NCI-H82 treated with DMSO at 0.1 percent for 48 hours (cell line): ENCODE measurements around the gene ADGRL1.
"Not testable (repeated sequence)": the region's sequence is repeated elsewhere in the genome, so short reads cannot be mapped to it uniquely, and the experiment has no call there.

Source experiments
- DNase-seq: peaks from one replicate; lab custom pipeline; 2025; ENCODE audit not compliant: unreplicated experiment; lab: John Stamatoyannopoulos, UW

ADGRL1 gene

DNA sequence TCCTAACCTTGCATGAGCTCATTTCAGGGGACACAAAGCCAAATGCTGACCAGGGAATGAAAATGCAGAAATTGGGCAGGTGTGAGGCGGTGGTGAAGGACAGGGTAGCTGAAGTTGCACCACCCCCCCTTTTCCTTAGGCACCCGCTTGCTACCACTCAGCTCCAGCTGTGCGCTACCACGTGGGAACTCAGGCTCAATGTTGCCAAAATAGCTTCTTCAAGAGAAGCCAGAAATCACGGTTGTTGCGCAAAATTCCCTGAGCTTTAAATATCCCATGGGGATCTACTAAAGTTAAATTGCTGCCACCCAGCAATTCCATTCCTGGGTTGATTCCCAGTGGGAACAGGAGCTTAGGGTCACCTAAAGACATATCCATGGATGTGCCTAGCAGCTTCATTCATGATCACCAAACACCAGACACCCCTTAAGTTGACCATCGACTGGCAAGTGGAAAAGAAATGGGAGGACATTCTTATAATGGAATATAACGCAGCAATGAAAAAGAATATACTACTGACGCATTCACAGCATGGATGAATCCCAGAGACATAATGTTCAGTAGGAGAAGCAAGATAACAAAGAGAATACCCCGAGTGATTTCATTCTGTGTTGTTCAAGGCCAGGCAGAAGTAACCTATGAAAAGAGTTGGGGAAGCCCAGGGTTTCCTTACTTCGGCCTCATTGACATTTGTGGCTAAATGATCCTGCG lies 12.8 kb upstream of the ADGRL1 start:
- no peak for DNase-seq

DNA sequence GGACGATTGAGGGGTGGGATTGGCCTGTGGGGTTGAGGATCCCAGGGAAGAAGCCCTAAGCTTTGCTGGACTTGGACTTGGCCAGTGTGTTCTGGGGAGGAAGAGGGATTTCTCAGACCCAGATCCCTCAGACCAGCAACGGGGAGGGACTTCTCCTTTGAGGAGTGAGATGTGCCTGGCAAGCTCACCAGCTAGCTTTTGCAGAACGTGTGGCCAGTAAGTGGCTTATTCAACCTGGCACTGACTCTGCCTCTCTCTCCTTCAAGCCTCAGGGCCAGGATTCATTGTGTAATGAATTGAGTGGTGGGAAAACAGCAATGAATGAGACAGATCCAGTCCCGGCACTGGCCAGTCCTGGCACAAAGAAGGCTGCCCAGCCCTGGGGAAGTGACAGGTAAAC lies 11.9 kb upstream of the ADGRL1 start:
- not testable (repeated sequence) for DNase-seq

DNA sequence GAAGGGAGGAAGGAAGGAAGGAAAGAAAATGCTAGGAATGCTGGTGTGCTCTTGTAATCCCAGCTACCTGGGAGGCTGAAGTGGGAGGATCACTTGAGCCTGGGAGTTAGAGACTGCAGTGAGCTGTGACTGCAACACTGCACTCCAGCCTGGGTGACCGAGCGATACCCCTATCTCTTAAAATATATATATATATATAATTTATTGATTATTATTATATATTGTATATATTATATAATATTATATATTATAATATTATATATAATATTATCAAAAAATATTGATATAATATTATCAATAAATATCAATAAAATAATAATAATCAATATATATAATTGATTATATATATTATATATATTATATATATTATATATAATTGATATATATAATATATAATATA lies 8.6 kb upstream of the ADGRL1 start:
- DNase-seq, result no peak

DNA sequence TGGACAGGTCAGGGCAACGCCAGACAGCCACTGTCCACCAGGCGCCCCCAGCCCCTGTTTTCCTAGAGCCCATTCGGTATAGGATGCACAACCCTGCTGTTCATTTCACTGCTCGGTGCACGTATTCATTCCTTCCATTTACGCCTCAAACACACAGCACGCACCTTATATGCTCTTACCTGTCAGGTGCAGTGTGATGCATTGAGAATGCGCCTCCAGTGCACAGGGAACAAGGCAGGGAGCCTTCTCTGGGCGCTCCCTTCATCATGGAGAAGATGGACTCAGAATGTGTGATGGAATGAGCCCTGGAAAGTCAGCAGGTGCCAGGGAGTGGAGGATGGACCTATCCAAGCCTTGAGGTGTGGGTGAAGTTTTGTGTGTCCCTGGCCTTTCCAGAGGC lies 4.2 kb upstream of the ADGRL1 start:
- DNase-seq, result not testable (repeated sequence)

DNA sequence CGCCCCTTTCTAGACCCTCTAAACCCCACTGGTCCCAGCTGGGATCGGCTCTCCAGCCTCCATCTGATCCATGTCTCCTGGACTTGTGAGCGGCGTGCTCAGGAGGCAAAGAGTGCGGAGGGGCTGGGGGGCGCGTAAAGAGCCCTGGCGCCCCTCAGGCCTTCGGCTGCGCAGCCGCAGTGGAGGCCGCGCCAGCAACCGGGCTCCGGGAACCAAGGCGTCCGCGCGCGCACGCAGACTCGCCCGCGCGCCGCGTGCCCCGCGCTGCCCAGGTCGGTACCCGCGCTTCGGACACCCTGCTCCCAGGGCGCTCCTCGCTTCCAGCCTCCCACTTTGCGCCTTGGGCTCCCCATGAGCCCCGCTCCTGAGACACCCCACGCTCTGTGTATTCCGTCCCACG lies 3.4 kb upstream of the ADGRL1 start:
- not testable (repeated sequence) for DNase-seq

DNA sequence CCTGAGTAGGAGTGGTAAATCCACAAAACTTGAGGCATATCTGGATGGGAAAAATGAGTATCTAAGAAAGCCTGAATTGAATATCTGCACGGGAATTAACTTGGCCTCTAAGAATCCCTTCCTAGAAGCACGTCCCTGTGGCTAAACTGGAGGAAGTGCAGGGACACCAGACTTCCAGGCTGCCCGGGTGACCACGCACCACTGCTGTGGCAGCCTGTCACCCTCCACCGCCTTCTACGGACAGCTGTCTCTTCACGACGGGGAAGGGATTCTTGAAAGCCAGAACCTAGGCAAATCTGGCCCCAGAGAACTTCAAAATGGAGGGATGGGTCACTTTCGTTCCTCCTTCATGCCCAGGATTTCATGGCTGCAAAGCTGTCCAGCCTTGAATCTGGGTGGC lies 2.5 kb upstream of the ADGRL1 start:
- DNase-seq, result not testable (repeated sequence)

DNA sequence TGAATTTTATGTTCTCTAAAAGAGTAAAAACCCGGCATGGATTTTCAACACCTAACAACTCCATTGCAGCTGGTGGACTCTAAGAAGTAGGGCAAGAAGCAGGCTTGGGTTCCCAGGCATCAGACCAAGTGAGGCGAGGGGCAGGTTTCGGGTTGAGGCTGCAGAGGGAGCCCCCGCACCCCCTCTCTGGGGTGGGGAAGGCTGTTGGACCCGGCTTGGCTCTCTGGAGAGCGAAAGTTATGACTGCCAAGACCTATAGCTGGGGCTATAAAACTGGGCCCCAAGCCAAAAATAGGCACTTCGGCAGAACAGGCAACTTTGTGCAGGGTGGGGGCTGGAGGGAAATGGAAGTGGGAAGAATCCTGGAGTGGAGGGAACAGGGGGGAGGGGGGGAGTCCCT lies 1.8 kb upstream of the ADGRL1 start:
- DNase-seq, result not testable (repeated sequence)

DNA sequence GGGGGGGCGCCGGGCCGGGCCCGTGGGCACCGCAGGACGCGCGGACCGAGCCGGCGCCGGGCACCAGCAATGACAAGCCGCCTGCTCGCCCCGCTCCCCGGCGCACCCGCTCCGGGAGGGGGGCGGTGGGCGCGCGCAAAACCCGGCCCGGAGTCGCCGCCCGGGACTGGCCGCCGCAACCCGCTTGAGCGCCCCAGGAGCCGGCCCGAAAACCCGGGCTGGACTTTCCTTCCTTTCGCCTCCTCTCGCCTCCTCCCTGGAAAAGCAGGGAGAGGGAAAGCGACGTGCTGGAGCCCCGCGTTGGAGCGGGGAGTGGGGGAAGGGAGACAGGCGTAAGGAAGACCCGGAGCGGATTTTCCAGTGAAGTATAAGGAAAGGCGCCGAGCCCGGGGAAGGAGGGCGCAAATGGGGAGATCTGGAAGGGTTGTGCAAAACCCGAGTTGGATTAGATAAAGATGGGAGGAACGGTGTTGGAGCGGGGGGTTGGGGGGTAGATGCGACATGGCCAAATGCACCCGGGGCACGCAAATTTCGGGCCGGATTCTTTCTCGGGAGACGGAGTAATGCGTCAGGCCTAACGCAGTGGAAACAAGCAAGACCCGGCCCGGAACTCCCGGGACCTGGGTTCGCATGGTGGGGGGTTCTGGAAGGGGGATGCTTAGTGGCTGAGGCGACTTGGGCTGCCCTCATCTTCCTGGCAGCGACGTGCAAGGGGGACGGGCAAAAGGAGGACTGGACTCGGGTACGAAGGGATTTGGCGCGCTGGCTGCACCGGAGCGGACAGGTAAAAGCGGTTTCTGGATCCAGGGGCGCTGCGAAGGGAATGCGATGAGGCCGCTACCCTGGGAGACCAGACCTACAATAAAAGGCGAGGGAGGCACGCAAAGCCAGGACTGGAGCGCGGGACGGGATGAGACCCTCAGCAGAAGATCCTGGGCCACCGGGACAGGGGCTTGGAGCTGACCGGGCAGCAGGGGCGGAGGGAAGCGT lies 1.1 kb upstream of the ADGRL1 start:
- DNase-seq, result peak; percentile 95

DNA sequence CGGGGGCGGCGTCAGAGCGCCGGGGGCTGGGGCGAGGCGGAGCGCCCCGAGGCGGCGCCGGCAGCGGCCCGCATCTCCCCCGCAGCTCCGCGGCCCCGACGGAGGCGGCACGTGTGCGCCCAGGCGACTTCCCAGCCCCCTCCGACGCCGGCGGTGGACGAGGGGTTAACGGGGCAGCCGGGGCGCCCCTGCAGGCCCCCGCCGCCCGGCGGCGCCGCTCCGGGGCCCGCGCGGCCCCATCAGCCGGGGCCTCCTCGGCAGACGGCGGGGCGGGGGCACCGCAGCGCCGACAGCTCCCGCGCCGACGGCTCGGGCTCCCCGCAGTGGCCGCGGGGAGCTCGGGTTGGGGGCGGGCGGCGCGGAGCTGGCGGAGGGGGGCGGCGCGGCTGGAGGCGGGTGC lies 339 bp upstream of the ADGRL1 start:
- DNase-seq, result not testable (repeated sequence)

DNA sequence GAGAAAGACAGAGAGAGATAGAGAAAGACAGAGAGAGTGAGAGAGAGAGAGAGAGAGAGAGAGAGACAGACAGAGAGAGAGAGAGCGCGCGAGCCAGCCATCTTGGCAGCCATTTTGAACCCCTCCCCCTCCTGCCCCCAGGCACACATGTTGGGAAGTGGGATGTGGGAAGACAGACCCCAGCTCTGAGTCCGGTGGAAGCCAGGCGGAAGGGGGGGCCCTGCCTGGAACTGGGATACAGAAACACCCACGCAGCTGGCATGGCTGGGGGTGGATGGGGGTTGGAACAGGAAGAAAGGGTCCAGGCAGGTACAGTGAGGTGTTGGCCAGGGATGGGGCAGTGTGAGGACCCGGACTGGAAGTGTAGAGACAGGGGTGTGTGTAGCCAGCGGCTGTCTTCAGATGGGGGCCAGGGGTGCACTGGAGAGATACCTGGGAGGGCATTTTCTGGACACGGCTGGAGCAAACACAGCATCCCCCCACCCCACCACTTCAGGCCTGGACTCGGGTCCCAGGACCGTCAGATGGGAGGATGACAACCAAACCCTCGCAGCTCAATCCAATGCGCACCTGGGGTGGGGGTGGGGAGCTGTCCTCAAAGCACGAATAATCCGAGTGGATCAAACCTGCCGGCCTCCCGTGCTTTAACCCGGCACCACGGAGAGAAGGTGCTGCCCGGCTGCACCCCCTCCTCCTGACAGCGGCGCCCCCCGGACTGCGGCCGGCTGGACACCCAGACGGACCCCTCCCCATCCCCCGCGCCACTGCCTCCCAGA lies 1.1 kb downstream of the ADGRL1 start:
- not testable (repeated sequence) for DNase-seq

DNA sequence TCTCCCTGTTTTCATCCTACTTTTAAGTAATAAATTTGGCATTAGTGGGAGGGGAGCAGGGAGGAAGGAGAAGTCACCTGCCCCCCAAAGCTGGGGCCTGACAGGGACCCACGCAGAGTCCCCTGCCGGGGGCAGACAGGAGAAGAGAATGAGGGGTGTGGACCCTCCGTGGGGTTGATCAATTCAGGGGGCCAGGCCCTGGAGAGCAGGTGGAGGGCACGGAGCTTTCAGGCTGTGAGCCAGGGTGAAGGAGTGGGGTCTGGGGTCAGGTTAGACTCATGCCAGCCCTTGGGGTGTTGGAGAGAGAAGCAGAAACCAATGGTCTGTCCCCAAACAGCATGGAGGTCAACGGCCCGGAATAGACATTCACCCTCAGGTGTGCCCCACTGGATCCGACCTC lies 1.8 kb downstream of the ADGRL1 start:
- not testable (repeated sequence) for DNase-seq

DNA sequence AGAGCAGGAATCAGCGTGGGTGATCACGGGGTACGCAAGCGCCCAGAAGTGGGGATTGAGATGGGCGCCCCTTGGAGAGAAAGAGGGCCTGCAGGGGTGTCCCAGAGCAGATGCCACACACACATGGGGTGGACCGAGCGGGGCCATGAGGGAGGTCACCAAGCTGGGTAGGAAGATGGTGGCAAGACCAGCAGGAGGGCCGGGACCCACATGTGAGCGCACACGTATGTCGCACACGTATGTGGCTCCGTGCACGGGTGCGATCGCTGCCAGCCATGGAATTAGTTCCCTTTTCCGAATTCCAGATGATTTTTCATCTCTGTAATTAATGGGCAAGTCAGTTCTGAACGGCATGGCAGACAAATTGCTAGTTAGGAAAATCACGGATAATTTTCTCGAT lies 2.2 kb downstream of the ADGRL1 start:
- DNase-seq, result not testable (repeated sequence)

DNA sequence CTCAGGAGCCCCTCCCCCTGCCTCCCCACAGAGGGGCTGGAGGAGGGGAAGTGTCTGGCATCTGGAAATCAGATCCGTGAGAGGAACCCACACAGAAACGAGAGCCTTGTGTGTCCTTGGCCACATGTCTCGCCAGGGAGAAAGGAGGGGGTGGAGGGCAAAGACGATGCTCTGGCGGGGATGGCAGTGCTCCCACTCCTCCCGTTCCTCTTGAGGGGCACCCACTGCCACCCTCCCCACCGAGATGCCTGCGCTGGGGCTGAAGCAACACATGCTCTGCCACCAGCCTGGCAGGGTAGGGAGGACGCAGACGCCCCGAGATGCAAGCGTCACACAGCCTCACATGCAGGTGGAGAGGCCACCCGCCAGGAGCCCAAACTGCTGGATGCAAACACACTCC lies 2.8 kb downstream of the ADGRL1 start:
- DNase-seq, result no peak

DNA sequence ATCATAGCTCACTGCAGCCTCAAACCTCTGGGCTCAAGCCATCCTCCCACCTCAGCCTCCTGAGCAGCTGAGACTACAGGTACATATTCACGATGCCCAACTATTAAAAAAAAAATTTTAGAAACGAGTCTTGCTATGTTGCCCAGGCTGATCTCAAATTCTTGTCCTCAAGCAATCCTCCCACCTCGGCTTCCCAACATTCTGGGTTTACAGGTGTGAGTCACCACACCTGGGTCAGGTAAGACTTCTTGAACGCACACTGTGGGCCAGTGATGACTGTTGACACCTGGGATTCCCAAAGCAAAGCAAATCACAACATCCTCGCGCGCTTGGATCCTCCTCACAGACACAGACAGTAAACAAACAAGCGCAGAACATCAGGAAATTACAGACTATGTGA lies 4.5 kb downstream of the ADGRL1 start:
- not testable (repeated sequence) for DNase-seq

DNA sequence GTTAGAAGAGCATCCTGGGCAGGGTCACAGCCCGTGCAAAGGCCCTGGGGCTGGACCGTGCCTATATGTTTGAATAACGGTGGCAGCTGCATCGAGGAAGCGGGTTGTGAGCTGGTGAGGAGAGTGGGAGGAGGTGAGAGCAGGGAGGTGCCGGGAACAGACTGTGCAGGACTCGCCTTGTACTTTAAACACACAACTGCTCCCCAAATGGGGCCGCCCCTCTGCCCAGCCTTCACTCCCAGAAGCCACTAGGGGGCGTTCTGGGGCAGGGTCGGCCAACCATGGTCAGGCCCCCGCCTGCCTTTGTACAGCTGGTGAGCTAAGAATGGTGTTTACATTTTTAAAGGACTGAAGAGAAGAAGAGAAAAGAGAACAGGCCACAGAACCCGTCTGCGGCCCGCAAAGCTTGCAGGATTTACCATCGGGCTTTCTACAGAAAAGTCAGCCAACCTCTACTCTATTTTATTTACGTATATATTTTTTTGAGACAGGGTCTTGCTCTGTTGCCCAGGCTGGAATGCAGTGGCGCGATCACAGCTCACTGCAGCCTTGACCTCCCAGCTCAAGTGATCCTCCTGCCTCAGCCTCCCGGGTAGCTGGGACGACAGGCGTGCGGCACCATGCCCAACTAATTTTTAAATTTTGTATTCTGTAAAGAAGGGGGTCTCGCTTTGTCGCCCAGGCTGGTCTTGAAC lies 5.7 kb downstream of the ADGRL1 start:
- not testable (repeated sequence) for DNase-seq

DNA sequence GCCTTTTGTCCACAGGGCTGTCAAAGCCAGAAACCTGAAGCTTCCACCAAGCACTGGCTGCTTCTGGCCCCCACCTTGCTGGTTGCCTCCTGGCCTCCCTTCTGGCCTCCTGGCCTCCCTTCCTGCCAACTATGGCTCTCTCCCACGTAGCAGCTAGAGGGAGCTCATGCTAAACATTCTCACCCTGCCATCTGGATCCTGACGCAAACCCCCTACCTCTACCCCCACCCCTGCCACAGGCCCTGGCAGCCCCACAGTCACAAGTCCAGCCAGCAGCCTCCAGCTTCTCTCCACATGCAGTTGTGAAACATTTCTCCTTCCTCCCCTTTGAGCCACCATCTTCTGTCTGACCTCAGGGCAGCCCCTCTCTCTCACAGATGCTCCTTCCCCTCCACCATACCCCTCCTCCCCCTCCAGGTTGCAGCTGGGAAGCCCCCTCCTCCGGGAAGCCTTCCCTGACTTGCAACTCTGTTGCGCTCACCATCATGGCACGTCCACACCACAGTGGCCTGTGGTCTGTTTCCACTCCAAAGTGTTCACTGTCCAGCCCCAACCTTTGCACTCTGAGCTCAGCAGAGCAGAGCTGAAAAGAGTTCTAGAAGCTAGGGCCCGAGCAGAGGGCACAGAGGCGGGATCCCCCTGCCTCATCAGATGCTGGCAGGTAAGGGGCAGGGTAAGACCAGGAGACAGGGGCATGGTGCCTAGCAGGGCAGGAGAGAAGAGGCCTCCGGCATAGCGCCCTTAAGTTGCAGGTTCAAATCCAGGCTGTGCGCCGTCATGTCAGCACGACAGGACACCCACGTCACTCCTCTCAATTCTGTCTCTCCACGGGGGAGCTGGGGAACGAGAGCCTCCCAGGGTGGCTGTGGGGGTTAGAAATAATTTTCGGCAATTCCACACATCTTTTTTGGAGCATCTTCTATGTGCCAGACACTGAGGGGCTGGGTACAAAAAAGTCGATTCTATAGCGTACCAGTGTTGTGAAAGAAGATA lies 7.3 kb downstream of the ADGRL1 start:
- peak; percentile 18 for DNase-seq

DNA sequence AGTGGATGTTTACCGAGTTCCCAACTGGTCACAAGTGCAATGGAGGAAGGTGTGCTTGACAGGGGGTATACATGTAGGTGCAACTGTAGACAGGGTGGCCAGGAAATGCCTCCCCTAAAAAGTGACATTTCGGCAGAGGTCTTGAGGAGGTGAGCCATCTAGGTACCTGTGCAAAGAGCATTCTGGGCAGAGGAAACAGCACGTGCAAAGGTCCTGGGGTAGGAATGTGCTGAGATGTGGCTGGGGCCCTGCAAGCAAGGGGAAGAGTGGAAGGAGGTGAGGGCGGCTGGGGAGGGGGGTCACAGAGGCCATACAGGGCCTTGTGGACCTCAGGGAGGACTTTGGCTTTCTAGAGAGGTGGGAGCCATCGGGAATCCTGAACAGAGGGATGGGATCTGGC lies 8.1 kb downstream of the ADGRL1 start:
- DNase-seq, result no peak

DNA sequence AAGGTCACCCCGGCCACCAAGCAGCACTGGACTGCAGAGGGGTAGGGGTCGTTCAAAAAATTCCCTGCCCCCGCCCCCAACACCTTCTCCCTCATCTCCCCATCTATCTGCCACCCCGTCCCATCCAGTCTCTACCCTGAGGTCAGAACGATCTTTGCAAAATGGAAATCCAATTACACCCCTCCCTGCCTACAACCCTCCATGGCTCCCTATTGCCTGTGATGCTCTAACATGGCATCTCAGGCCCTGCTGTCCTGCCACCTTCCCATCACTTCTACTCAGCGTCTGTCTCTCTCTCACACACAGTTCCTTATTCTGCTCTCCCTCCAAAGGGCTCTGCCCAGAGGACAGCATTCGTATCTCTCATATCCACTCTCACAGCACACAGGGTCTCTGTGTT lies 8.7 kb downstream of the ADGRL1 start:
- DNase-seq, result not testable (repeated sequence)

DNA sequence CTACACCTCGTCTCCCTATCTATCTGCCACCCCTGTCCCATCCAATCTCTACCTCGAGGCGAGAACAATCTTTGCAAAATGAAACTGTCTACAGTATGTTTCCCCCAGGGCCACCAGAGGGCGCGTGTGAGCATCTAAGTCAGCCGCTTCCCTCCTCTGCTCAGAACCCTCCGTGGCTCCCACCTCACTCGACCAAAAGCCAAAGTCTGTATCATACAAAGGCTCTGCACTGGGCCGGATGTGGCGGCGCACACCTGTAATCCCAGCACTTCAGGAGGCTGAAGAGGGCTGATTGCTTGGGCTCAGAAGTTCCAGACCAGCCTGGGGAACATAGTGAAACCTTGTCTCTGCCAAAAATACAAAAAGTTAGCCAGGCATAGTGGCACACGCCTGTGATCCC lies 9.9 kb downstream of the ADGRL1 start:
- not testable (repeated sequence) for DNase-seq
